HepG2 (cell line): ENCODE measurements around the gene NUP133. TPM values are rescaled to one million over a fixed set of nuclear protein-coding genes. Genes with fewer than 3 reads are reported as not detected.

Experiments used
- ATAC-seq: fragments of 200-7000 bp; cut with Tn5 transposase; 3 replicates; pipeline ENCODE4 v1.9.1; 2020; ENCODE audit warnings: mild to moderate bottlenecking, moderate library complexity
- BruUV-seq: library from RNA; stranded (reverse); fragments of 400-500 nt; replicated peaks from 2 replicates; lab custom pipeline; 2021; lab: Mats Ljungman, UMichigan
- CTCF ChIA-PET: fragments of 300-600 bp; formaldehyde crosslinking; extraction: SDS; loops from one replicate; lab custom pipeline; 2021; ENCODE audit warnings: low total read pairs, inconsistent platforms, low intra/inter-chr PET ratio; lab: Yijun Ruan, JAX
- POLR2A ChIA-PET: fragments of 350-600 bp; sonication (Branson Sonifier 250); formaldehyde crosslinking; loops from one replicate; lab custom pipeline; 2020; ENCODE audit warnings: antibody characterized with exemption, inconsistent platforms; lab: Yijun Ruan, JAX
- DNase-seq: peaks from one replicate; pipeline ENCODE4 v3.0.0-alpha.2; 2015; ENCODE audit warnings: low spot score
- FAIRE-seq: peaks from 3 replicates; lab custom pipeline; 2011; peaks lifted over from hg19 to GRCh38; lab: Jason Lieb, UNC
- H2AFZ ChIP-seq: one replicate; pipeline ENCODE4 v1.6.1; 2011; ENCODE audit warnings: low read length, inconsistent platforms
- H3K27ac ChIP-seq: fragments of 300-600 bp; 3 replicates; pipeline ENCODE4 v1.8.0; 2011; ENCODE audit warnings: mixed run types, mild to moderate bottlenecking, mixed read lengths, low read length, inconsistent platforms; ENCODE audit not compliant: insufficient read depth; ENCODE audit errors: extremely low read length
- H3K27me3 ChIP-seq, 2 experiments: fragments of 200-600 bp in 1 of 2; 2 replicates in 1 of 2; 3 replicates in 1 of 2; pipeline versions ENCODE4 v1.6.0 to v1.8.0; 2011; ENCODE audit warnings: low read length in 2 of 2, mild to moderate bottlenecking in 2 of 2, moderate library complexity in 2 of 2, inconsistent platforms in 1 of 2; ENCODE audit not compliant: insufficient read depth in 2 of 2, control insufficient read depth in 1 of 2
- H3K36me3 ChIP-seq, 2 experiments: fragments of 200-600 bp in 1 of 2; replicated peaks in 1 of 2; 2 replicates in 1 of 2; 3 replicates in 1 of 2; pipeline versions ENCODE4 v1.5.1 to v1.8.0; 2011; ENCODE audit warnings: low read length in 2 of 2, inconsistent platforms in 1 of 2; ENCODE audit not compliant: insufficient read depth in 2 of 2, control insufficient read depth in 1 of 2
- H3K4me1 ChIP-seq: 2 replicates; pipeline ENCODE4 v1.5.1; 2012; ENCODE audit warnings: low read length, inconsistent platforms; ENCODE audit not compliant: insufficient read depth
- H3K4me2 ChIP-seq: 2 replicates; pipeline ENCODE4 v1.6.0; 2011; ENCODE audit warnings: low read depth, low read length, inconsistent platforms
- H3K4me3 ChIP-seq, 3 experiments: fragments of 200-600 bp in 1 of 3; sonication (generic), shearing (Covaris generic) in 1 of 3; replicated peaks in 1 of 3; 2 replicates each; pipeline ENCODE4 v1.5.1; 2011 to 2016; ENCODE audit warnings: low read length in 3 of 3, inconsistent platforms in 2 of 3, low read depth in 2 of 3, mild to moderate bottlenecking in 2 of 3, control low read depth in 1 of 3, mixed read lengths in 1 of 3; ENCODE audit not compliant: insufficient read depth in 1 of 3
- H3K79me2 ChIP-seq: one replicate; pipeline ENCODE4 v1.6.1; 2011; ENCODE audit warnings: low read length, inconsistent platforms; ENCODE audit not compliant: insufficient read depth
- H3K9ac ChIP-seq: 2 replicates; pipeline ENCODE4 v1.6.0; 2011; ENCODE audit warnings: mild to moderate bottlenecking, low read depth, low read length, inconsistent platforms; ENCODE audit not compliant: insufficient read depth
- H3K9me3 ChIP-seq: 2 replicates; pipeline ENCODE4 v1.5.1; 2012; ENCODE audit warnings: mild to moderate bottlenecking, low read length
- H4K20me1 ChIP-seq: 2 replicates; pipeline ENCODE4 v1.6.0; 2011; ENCODE audit warnings: inconsistent platforms, mild to moderate bottlenecking, low read length, moderate library complexity; ENCODE audit not compliant: insufficient read depth
- GATAD1 ChIP-seq: IDR thresholded peaks from 2 replicates; pipeline ENCODE4 v1.6.1; 2016; ENCODE audit warnings: missing genetic modification reagents, missing compliant biosample characterization
- HHEX ChIP-seq: IDR thresholded peaks from 2 replicates; pipeline ENCODE4 v1.6.1; 2016; ENCODE audit warnings: control low read depth
- HNRNPLL ChIP-seq: fragments of 200-400 bp; formaldehyde crosslinking; IDR thresholded peaks from 2 replicates; pipeline ENCODE4 v1.6.1; 2017; ENCODE audit warnings: mild to moderate bottlenecking, low read depth, low read length; ENCODE audit not compliant: poor library complexity, severe bottlenecking
- HOMEZ ChIP-seq: IDR thresholded peaks from 2 replicates; pipeline ENCODE4 v1.6.1; 2016; ENCODE audit warnings: low read depth
- KLF13 ChIP-seq: sonication (generic); formaldehyde crosslinking; IDR thresholded peaks from 2 replicates; pipeline ENCODE4 v1.4.0; 2020; ENCODE audit warnings: mild to moderate bottlenecking, missing genetic modification reagents
- REST ChIP-seq, 2 experiments: IDR thresholded peaks; 2 replicates each; pipeline ENCODE4 v1.6.1; 2011 to 2012; ENCODE audit warnings: low read length in 2 of 2, borderline replicate concordance in 1 of 2, low read depth in 1 of 2, mild to moderate bottlenecking in 1 of 2, moderate library complexity in 1 of 2
- SRF ChIP-seq: IDR thresholded peaks from 2 replicates; pipeline ENCODE4 v1.6.1; 2011; ENCODE audit warnings: mild to moderate bottlenecking, low read depth, low read length, moderate library complexity
- ZNF558 ChIP-seq: sonication (generic); formaldehyde crosslinking; IDR thresholded peaks from 2 replicates; pipeline ENCODE4 v1.9.0; 2022; ENCODE audit warnings: mild to moderate bottlenecking, missing genetic modification reagents, borderline replicate concordance
- ZNF746 ChIP-seq: sonication (generic); formaldehyde crosslinking; IDR thresholded peaks from 2 replicates; pipeline ENCODE4 v1.8.0; 2022; ENCODE audit warnings: mild to moderate bottlenecking, missing genetic modification reagents
- ZNF800 ChIP-seq: sonication (generic); formaldehyde crosslinking; IDR thresholded peaks from 2 replicates; pipeline ENCODE4 v1.4.0; 2020; ENCODE audit warnings: missing genetic modification reagents
- WGBS: methylation state at CpG from one replicate; pipeline ENCODE4 v1.1.6; 2017; ENCODE audit warnings: low lambda C conversion rate; 5-methylcytosine and 5-hydroxymethylcytosine counted together
- in situ Hi-C: cut with HindIII; loops from 2 replicates; pipeline ENCODE4 v1.10.0; 2017; ENCODE audit warnings: low pct_unique_long_range_greater_than_20kb; ENCODE audit not compliant: extremely low pct_ligation_motif_present
- intact Hi-C: fragments of 100-400 bp; cut with micrococcal nuclease; formaldehyde crosslinking; loops from one replicate; pipeline ENCODE4 v1.10.0; 2022; ENCODE audit not compliant: unreplicated experiment
- polyA plus RNA-seq, 8 experiments: library from polyadenylated mRNA; depleted of rRNA in 3 of 8; stranded (reverse) in 7 of 8; unstranded in 1 of 8; fragments of >200 nt; fragmentation: Illumina TruSeq in 4 of 8; extraction: Trizol in 4 of 8; gene quantifications; 2 replicates each; pipeline versions ENCODE4 v1.2.1 to v1.2.3, GENCODE V29; 2011 to 2016; ENCODE audit warnings: low read depth in 4 of 8, missing spikeins in 1 of 8, mixed read lengths in 1 of 8; ENCODE audit not compliant: insufficient read depth in 1 of 8
- total RNA-seq, 5 experiments: library from RNA; depleted of rRNA; stranded (reverse); fragments of >200 nt; fragmentation: Illumina TruSeq; extraction: Trizol; gene quantifications; 2 replicates each; pipeline ENCODE4 v1.2.3, GENCODE V29; 2016; ENCODE audit warnings: low read depth in 1 of 5

NUP133 gene
- total and polyA plus RNA-seq, 2 of the 13 experiments (the other 11 are each of a cell fraction or from before 2014, with no cell fraction given): 17.7 to 45.6 TPM

GRCh38 chr1:229434641-229435051 lies 73.5 kb downstream of the NUP133 start:
- Histone ChIP-seq H3K79me2 (no peaks in the 10 kb centered on the region), H3K4me2 (peak overlapping the region; percentile 71), H3K9ac (no peak overlapping the region), H3K27ac (no peak overlapping the region), H3K4me1 (no peaks in the 10 kb centered on the region), H3K9me3 (no peaks in the 10 kb centered on the region), H4K20me1 (no peaks in the 10 kb centered on the region), H3K36me3 (no peaks in the 10 kb centered on the region), H2AFZ (no peak overlapping the region), H3K27me3 (peaks cover 0 to 10% of the 10 kb centered on the region in 2 experiments; a peak in 2 of 5 replicates), H3K4me3 (peak overlapping the region; percentile 30 to 55 (median 31); a peak in 4 of 6 replicates)
- POLR2A ChIA-PET: no interaction called here
- DNase-seq: no peak
- ATAC-seq: peak; percentile 64
- in situ Hi-C loops (no loop called here), intact Hi-C loops (no loop called here)
- TF ChIP-seq HNRNPLL: peak; percentile 53
- no peak for TF ChIP-seq ZNF746 (CRISPR knock-in tag)
- peak; percentile 62 for TF ChIP-seq ZNF800 (CRISPR knock-in tag)
- CTCF ChIA-PET: no interaction called here
- no TSS peak for BruUV-seq
- no peak for FAIRE-seq
- WGBS: 1% methylated on average over 9 of the region's 27 CpGs

- Histone ChIP-seq H3K4me1 (no peaks in the 10 kb centered on the region), H2AFZ (no peak within 1 kb of the TSS), H4K20me1 (no peaks in the 10 kb centered on the region), H3K4me2 (peak within 1 kb of the TSS; percentile 71), H3K79me2 (no peaks in the 10 kb centered on the region), H3K27ac (no peak within 1 kb of the TSS), H3K36me3 (no peaks in the 10 kb centered on the region), H3K9me3 (no peaks in the 10 kb centered on the region), H3K9ac (no peak within 1 kb of the TSS), H3K27me3 (peaks cover 0 to 10% of the 10 kb centered on the region in 2 experiments; a peak in 2 of 5 replicates), H3K4me3 (peak within 1 kb of the TSS; percentile 30 to 55 (median 31); a peak in 5 of 6 replicates)
- ChIA-PET CTCF (no interaction called here), POLR2A (no interaction called here)
- no peak for DNase-seq
- no peak for FAIRE-seq
- BruUV-seq: no TSS peak
- in situ Hi-C loops (no loop called here), intact Hi-C loops (no loop called here)
- ATAC-seq: peak; percentile 63
- 0% methylated on average over 12 of the region's 51 CpGs for WGBS
- TF ChIP-seq HOMEZ (CRISPR knock-in tag): no peak
- TF ChIP-seq ZNF558 (CRISPR knock-in tag): no peak
- no peak for TF ChIP-seq GATAD1 (CRISPR knock-in tag)
- TF ChIP-seq SRF: 0 out of 2 replicates have a peak, but pooled peaks have one; percentile 26
- TF ChIP-seq HHEX (CRISPR knock-in tag): no peak
- TF ChIP-seq REST (IDR thresholded peaks at IDR 0.05; ENCODE audit: borderline replicate concordance in 1 of 2, low read depth in 1 of 2, low read length in 2 of 2): peak in 1 of 2 experiments; percentile 29; a peak in 1 of 4 replicates
- TF ChIP-seq KLF13 (CRISPR knock-in tag): no peak
Observed at GRCh38 chr1:229434005-229434640, 74.0 kb downstream of the NUP133 start, which contains the start of gene ACTA1. ACTA1 (minus strand) TSS chr1:229434094; CDS start chr1:229433115, 979 bp downstream.
